Measurements from ENCODE around the gene PDE1A. TPM values are rescaled to one million over a fixed set of nuclear protein-coding genes. Genes with fewer than 3 reads are reported as not detected.

PDE1A gene
- total and polyA plus RNA-seq, 10 of the 15 experiments (the other 5 are each of a cell fraction or from before 2014, with no cell fraction given), result 1.1 TPM; not detected in 9

- SMC1A ChIA-PET (ENCODE audit: uncharacterized antibody, unreplicated experiment), result no interaction called here
- in situ Hi-C loops (cut with MboI), result no loop called here
- FAIRE-seq, result no peak
- no peak for TF ChIP-seq CHD2 (IDR thresholded peaks at IDR 0.05; ENCODE audit: borderline replicate concordance, low read depth, low read length)
- TF ChIP-seq GABPA (IDR thresholded peaks at IDR 0.05; ENCODE audit: low read depth), result no peak
- no peak for TF ChIP-seq E2F8 (IDR thresholded peaks at IDR 0.05; ENCODE audit: low read depth, partially characterized antibody)
- TF ChIP-seq E2F4 (IDR thresholded peaks at IDR 0.05; ENCODE audit: low read depth, low read length), result no peak
- TF ChIP-seq USF1 (IDR thresholded peaks at IDR 0.05; ENCODE audit: borderline replicate concordance, extremely low read length, insufficient read depth, low read depth, low read length), result no peak
- no peak for TF ChIP-seq ZBTB40 (IDR thresholded peaks at IDR 0.05; ENCODE audit: borderline replicate concordance)
- TF ChIP-seq RUNX3 (IDR thresholded peaks at IDR 0.05; ENCODE audit: low read length), result no peak
- TF ChIP-seq TCF3 (IDR thresholded peaks at IDR 0.05; ENCODE audit: borderline replicate concordance, insufficient read depth, low read depth, low read length), result no peak
- no peak for TF ChIP-seq NR2C2 (IDR thresholded peaks at IDR 0.05; ENCODE audit: borderline replicate concordance, control insufficient read depth, insufficient read length, low read depth)
- no peak for TF ChIP-seq MAX (IDR thresholded peaks at IDR 0.05; ENCODE audit: low read depth, low read length)
- no peak for TF ChIP-seq RAD51 (IDR thresholded peaks at IDR 0.05)
- no peak for TF ChIP-seq ZNF217 (IDR thresholded peaks at IDR 0.05)
- TF ChIP-seq MEF2B (IDR thresholded peaks at IDR 0.05; ENCODE audit: partially characterized antibody, poor library complexity, severe bottlenecking), result no peak
- no peak for TF ChIP-seq ZNF24 (IDR thresholded peaks at IDR 0.05)
- TF ChIP-seq YY1 (IDR thresholded peaks at IDR 0.05; ENCODE audit: low read depth, low read length), result no peak
- TF ChIP-seq FOXM1 (IDR thresholded peaks at IDR 0.05; ENCODE audit: low read depth, low read length), result no peak
Measured at GRCh38 chr2:182368446-182368845, 58.4 kb downstream of the PDE1A start.

More at GRCh38 chr2:182368446-182368845, 58.4 kb downstream of the PDE1A start:
- no peak for ATAC-seq
- H3K4me3 ChIP-seq, result no peak overlapping the region
- CTCF ChIA-PET, result interaction anchor here (1.0 to 1.2 kb wide), 2 partner anchors 17 to 298 kb away, joined by 3 read pairs; no protein-coding TSS in a partner anchor
- H3K9ac ChIP-seq (ENCODE audit: control insufficient read depth, insufficient read depth, low read length), result no peak overlapping the region
- RAD21 ChIA-PET (ENCODE audit: unreplicated experiment), result no interaction called here
- H3K79me2 ChIP-seq (ENCODE audit: control insufficient read depth, insufficient read depth, low read length), result no peaks in the 10 kb centered on the region
- H4K20me1 ChIP-seq (ENCODE audit: control insufficient read depth, insufficient read depth), result no peaks in the 10 kb centered on the region
- intact Hi-C loops (cut with micrococcal nuclease; ENCODE audit: unreplicated experiment), result no loop called here
- H3K36me3 ChIP-seq (ENCODE audit: control insufficient read depth in 2 of 2, insufficient read depth in 2 of 2, low read length in 1 of 2), result no peaks in the 10 kb centered on the region
- H3K4me1 ChIP-seq (ENCODE audit: control insufficient read depth, insufficient read depth, low read length), result no peaks in the 10 kb centered on the region
- POLR2A ChIA-PET, result no interaction called here
- H3K9me3 ChIP-seq (replicated peaks; ENCODE audit: control insufficient read depth, insufficient read depth, low read length), result no peaks in the 10 kb centered on the region
- H3K27ac ChIP-seq (ENCODE audit: control insufficient read depth, insufficient read depth), result no peak overlapping the region
- DNase-seq (ENCODE audit: low read depth, low spot score), result no peak
- no peaks in the 10 kb centered on the region for H3K27me3 ChIP-seq (replicated peaks in 1 of 2; ENCODE audit: control insufficient read depth in 2 of 2, insufficient read depth in 2 of 2, low read length in 1 of 2)
- no TSS peak for BruUV-seq (replicated peaks)
- H3K4me2 ChIP-seq (ENCODE audit: control insufficient read depth, insufficient read depth), result no peak overlapping the region
- H2AFZ ChIP-seq (ENCODE audit: control insufficient read depth, low read depth, low read length), result no peak overlapping the region

All from GM12878 (cell line).